H9 (cell line): ENCODE results near the gene SYNPO2. TPM values are rescaled to one million over a fixed set of nuclear protein-coding genes. Genes with fewer than 3 reads are reported as not detected.

Experiments
- DNase-seq: peaks from one replicate; pipeline ENCODE4 v3.0.0-alpha.2; 2017
- H2AFZ ChIP-seq: one replicate; pipeline ENCODE4 v1.6.1; 2013; ENCODE audit warnings: mild to moderate bottlenecking, low read length, control low read depth, moderate library complexity
- H2AK5ac ChIP-seq: 2 replicates; pipeline ENCODE4 v1.6.1; 2013; ENCODE audit warnings: low read length, control low read depth, mixed read lengths; ENCODE audit not compliant: insufficient read length
- H2BK120ac ChIP-seq: one replicate; pipeline ENCODE4 v1.6.1; 2013; ENCODE audit warnings: low read depth, mild to moderate bottlenecking, low read length, control low read depth, inconsistent platforms; ENCODE audit not compliant: poor library complexity, severe bottlenecking
- H2BK12ac ChIP-seq: 2 replicates; pipeline ENCODE4 v1.6.1; 2013; ENCODE audit warnings: low read length, control low read depth, mixed read lengths, low read depth; ENCODE audit not compliant: insufficient read length
- H2BK15ac ChIP-seq: 2 replicates; pipeline ENCODE4 v1.6.1; 2013; ENCODE audit warnings: low read depth, low read length, control low read depth
- H2BK20ac ChIP-seq: one replicate; pipeline ENCODE4 v1.6.1; 2013; ENCODE audit warnings: low read depth, mild to moderate bottlenecking, low read length, control low read depth, inconsistent platforms; ENCODE audit not compliant: poor library complexity, severe bottlenecking
- H2BK5ac ChIP-seq: 2 replicates; pipeline ENCODE4 v1.6.1; 2013; ENCODE audit warnings: low read length, control low read depth, mixed read lengths; ENCODE audit not compliant: insufficient read length
- H3K14ac ChIP-seq: 2 replicates; pipeline ENCODE4 v1.6.1; 2013; ENCODE audit warnings: low read length, control low read depth; ENCODE audit not compliant: insufficient read depth
- H3K18ac ChIP-seq: 2 replicates; pipeline ENCODE4 v1.6.1; 2013; ENCODE audit warnings: low read depth, mild to moderate bottlenecking, mixed read lengths, low read length, control low read depth; ENCODE audit not compliant: insufficient read length
- H3K23ac ChIP-seq: 2 replicates; pipeline ENCODE4 v1.6.1; 2013; ENCODE audit warnings: low read length, control low read depth, mixed read lengths, low read depth; ENCODE audit not compliant: insufficient read length
- H3K23me2 ChIP-seq: 2 replicates; pipeline ENCODE4 v1.6.1; 2013; ENCODE audit warnings: low read depth, mild to moderate bottlenecking, mixed read lengths, low read length, control low read depth; ENCODE audit not compliant: insufficient read length, poor library complexity, severe bottlenecking
- H3K27ac ChIP-seq: 2 replicates; pipeline ENCODE4 v1.5.1; 2013; ENCODE audit warnings: low read length, control low read depth, mixed read lengths, low read depth; ENCODE audit not compliant: insufficient read length
- H3K27me3 ChIP-seq: 2 replicates; pipeline ENCODE4 v1.6.1; 2013; ENCODE audit warnings: low read length, control low read depth, inconsistent platforms; ENCODE audit not compliant: insufficient read depth
- H3K4ac ChIP-seq: 2 replicates; pipeline ENCODE4 v1.6.1; 2013; ENCODE audit warnings: low read depth, mild to moderate bottlenecking, control low read depth, inconsistent platforms, low read length, moderate library complexity
- H3K4me1 ChIP-seq: 2 replicates; pipeline ENCODE4 v1.6.1; 2013; ENCODE audit warnings: low read length, control low read depth, inconsistent platforms; ENCODE audit not compliant: insufficient read depth
- H3K4me2 ChIP-seq: 2 replicates; pipeline ENCODE4 v1.6.1; 2013; ENCODE audit warnings: low read length, control low read depth, mixed read lengths; ENCODE audit not compliant: insufficient read length, insufficient read depth
- H3K56ac ChIP-seq: 2 replicates; pipeline ENCODE4 v1.6.1; 2013; ENCODE audit warnings: low read depth, mild to moderate bottlenecking, mixed read lengths, low read length, control low read depth; ENCODE audit not compliant: insufficient read length
- H3K79me1 ChIP-seq: 2 replicates; pipeline ENCODE4 v1.6.1; 2013; ENCODE audit warnings: low read depth, mild to moderate bottlenecking, moderate library complexity, low read length, control low read depth, inconsistent platforms; ENCODE audit not compliant: insufficient read depth, poor library complexity, severe bottlenecking
- H3K79me2 ChIP-seq: 2 replicates; pipeline ENCODE4 v1.6.1; 2013; ENCODE audit warnings: low read length, control low read depth, inconsistent platforms; ENCODE audit not compliant: insufficient read depth
- H3K9ac ChIP-seq: 2 replicates; pipeline ENCODE4 v1.6.1; 2013; ENCODE audit warnings: low read length, control low read depth, mixed read lengths; ENCODE audit not compliant: insufficient read length; ENCODE audit errors: extremely low read depth
- H3K9me3 ChIP-seq: one replicate; pipeline ENCODE4 v1.6.1; 2013; ENCODE audit warnings: low read depth, low read length, inconsistent platforms; ENCODE audit not compliant: control insufficient read depth
- H3T11ph ChIP-seq: one replicate; pipeline ENCODE4 v1.6.1; 2013; ENCODE audit warnings: mild to moderate bottlenecking, low read length, control low read depth, inconsistent platforms
- H4K20me1 ChIP-seq: one replicate; pipeline ENCODE4 v1.6.1; 2013; ENCODE audit not compliant: control insufficient read depth, insufficient read length, insufficient read depth
- H4K5ac ChIP-seq: 2 replicates; pipeline ENCODE4 v1.6.1; 2013; ENCODE audit warnings: low read depth, mild to moderate bottlenecking, mixed read lengths, low read length, control low read depth; ENCODE audit not compliant: insufficient read length
- H4K8ac ChIP-seq: replicated peaks from 2 replicates; pipeline ENCODE4 v1.6.1; 2013; ENCODE audit warnings: low read length, control low read depth, mixed read lengths, low read depth; ENCODE audit not compliant: insufficient read length
- H4K91ac ChIP-seq: 2 replicates; pipeline ENCODE4 v1.6.1; 2013; ENCODE audit warnings: low read depth, mild to moderate bottlenecking, moderate library complexity, mixed read lengths, low read length, control low read depth; ENCODE audit not compliant: insufficient read length
- H3K27ac Mint-ChIP-seq, 3 experiments: 2 replicates in 2 of 3; 3 replicates in 1 of 3; pipeline ENCODE4 v1.8.0; 2020 to 2021; ENCODE audit warnings: mixed read lengths in 3 of 3, mild to moderate bottlenecking in 1 of 3, moderate library complexity in 1 of 3
- H3K27me3 Mint-ChIP-seq: 2 replicates; pipeline ENCODE4 v1.8.0; 2021; ENCODE audit warnings: low read depth, mild to moderate bottlenecking, moderate library complexity, mixed read lengths
- H3K36me3 Mint-ChIP-seq, 3 experiments: 2 replicates in 2 of 3; 3 replicates in 1 of 3; pipeline ENCODE4 v1.8.0; 2020 to 2021; ENCODE audit warnings: low read depth in 3 of 3, mixed read lengths in 3 of 3; ENCODE audit not compliant: insufficient read depth in 1 of 3
- H3K4me1 Mint-ChIP-seq, 2 experiments: 2 replicates each; pipeline ENCODE4 v1.8.0; 2020; ENCODE audit warnings: mixed read lengths in 2 of 2
- H3K4me3 Mint-ChIP-seq, 2 experiments: 2 replicates in 1 of 2; 3 replicates in 1 of 2; pipeline ENCODE4 v1.8.0; 2020 to 2021; ENCODE audit warnings: mild to moderate bottlenecking in 2 of 2, mixed read lengths in 2 of 2, moderate library complexity in 1 of 2
- H3K9me3 Mint-ChIP-seq, 2 experiments: 2 replicates in 1 of 2; 3 replicates in 1 of 2; pipeline ENCODE4 v1.8.0; 2020; ENCODE audit warnings: mild to moderate bottlenecking in 2 of 2, mixed read lengths in 2 of 2, moderate library complexity in 1 of 2
- WGBS: extraction: QIAGEN DNeasy Blood & Tissue Kit; methylation state at CpG from one replicate; pipeline ENCODE4 v1.1.7; 2013; ENCODE audit warnings: missing lambda C conversion rate, low lambda C conversion rate, mixed read lengths; ENCODE audit not compliant: insufficient read length; ENCODE audit errors: extremely low coverage; 5-methylcytosine and 5-hydroxymethylcytosine counted together
- total RNA-seq: library from RNA; stranded (reverse); gene quantifications from 2 replicates; pipeline ENCODE4 v1.2.1, GENCODE V29; 2021
- TF ChIP-seq, protein P1 (sequence below): fragments of 200-600 bp; sonication (generic); conservative IDR thresholded peaks from 3 replicates; pipeline ENCODE4 v1.8.0; 2021; ENCODE audit warnings: antibody characterized with exemption, mild to moderate bottlenecking

SYNPO2 gene
- total RNA-seq, 1 experiment from 2014 or later: 1.1 TPM

DNA sequence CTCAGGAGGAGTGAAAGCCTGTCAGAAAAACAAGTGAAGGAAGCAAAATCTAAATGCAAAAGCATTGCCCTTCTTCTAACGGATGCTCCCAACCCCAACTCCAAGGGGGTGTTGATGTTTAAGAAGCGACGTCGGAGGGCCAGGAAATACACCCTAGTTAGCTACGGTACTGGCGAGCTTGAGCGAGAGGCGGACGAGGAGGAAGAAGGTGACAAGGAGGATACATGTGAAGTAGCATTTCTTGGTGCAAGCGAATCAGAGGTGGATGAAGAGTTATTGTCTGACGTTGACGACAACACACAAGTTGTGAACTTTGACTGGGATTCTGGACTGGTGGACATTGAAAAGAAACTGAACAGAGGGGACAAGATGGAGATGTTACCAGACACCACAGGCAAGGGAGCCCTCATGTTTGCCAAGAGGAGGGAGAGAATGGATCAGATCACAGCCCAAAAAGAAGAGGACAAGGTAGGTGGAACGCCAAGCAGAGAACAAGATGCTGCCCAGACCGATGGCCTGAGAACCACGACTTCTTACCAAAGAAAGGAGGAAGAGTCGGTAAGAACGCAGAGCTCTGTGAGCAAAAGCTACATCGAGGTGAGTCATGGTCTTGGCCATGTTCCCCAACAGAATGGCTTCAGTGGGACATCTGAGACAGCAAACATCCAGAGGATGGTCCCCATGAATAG, 141.3 kb downstream of the SYNPO2 start:
- 0 out of 2 replicates have a peak, but pooled peaks cover 4% of the 10 kb centered on the region for H3K4me1 ChIP-seq
- H3K56ac ChIP-seq: no peak overlapping the region
- H3K4me2 ChIP-seq: no peak overlapping the region

More for the DNA sequence above, 141.3 kb downstream of the SYNPO2 start:
- Histone ChIP-seq H3T11ph (no peak overlapping the region), H4K8ac (no peak overlapping the region), H3K9ac (no peak overlapping the region), H2AK5ac (no peak overlapping the region), H4K5ac (no peak overlapping the region), H3K9me3 (no peaks in the 10 kb centered on the region), H4K91ac (no peak overlapping the region), H4K20me1 (no peaks in the 10 kb centered on the region), H3K23ac (no peak overlapping the region), H3K27ac (no peak overlapping the region), H2BK20ac (no peak overlapping the region), H2BK120ac (no peak overlapping the region), H2BK15ac (no peak overlapping the region), H2AFZ (no peak overlapping the region), H3K18ac (no peak overlapping the region), H3K79me1 (no peaks in the 10 kb centered on the region), H3K27me3 (no peaks in the 10 kb centered on the region), H3K4ac (no peak overlapping the region), H3K79me2 (no peaks in the 10 kb centered on the region), H3K14ac (no peak overlapping the region), H2BK12ac (no peak overlapping the region), H3K23me2 (no peaks in the 10 kb centered on the region), H2BK5ac (no peak overlapping the region)
- TF ChIP-seq, protein P1, sequence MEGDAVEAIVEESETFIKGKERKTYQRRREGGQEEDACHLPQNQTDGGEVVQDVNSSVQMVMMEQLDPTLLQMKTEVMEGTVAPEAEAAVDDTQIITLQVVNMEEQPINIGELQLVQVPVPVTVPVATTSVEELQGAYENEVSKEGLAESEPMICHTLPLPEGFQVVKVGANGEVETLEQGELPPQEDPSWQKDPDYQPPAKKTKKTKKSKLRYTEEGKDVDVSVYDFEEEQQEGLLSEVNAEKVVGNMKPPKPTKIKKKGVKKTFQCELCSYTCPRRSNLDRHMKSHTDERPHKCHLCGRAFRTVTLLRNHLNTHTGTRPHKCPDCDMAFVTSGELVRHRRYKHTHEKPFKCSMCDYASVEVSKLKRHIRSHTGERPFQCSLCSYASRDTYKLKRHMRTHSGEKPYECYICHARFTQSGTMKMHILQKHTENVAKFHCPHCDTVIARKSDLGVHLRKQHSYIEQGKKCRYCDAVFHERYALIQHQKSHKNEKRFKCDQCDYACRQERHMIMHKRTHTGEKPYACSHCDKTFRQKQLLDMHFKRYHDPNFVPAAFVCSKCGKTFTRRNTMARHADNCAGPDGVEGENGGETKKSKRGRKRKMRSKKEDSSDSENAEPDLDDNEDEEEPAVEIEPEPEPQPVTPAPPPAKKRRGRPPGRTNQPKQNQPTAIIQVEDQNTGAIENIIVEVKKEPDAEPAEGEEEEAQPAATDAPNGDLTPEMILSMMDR: no peak
- WGBS: no CpG with 5 or more reads among the region's 18 CpGs
- Mint-ChIP-seq H3K27me3 (no peaks in the 10 kb centered on the region), H3K36me3 (peaks cover 5 to 15% (median 8%) of the 10 kb centered on the region in 3 experiments; a peak in 5 of 7 replicates), H3K4me3 (no peak overlapping the region), H3K27ac (peak overlapping the region in 1 of 3 experiments; percentile 12; a peak in 1 of 7 replicates), H3K4me1 (peaks cover 18 to 26% of the 10 kb centered on the region in 2 experiments), H3K9me3 (no peaks in the 10 kb centered on the region)
- DNase-seq: no peak
